GM23248 (cell line): ENCODE data around the gene RCAN1.

Experiments used
- EZH2 ChIP-seq: fragments of 200-600 bp; sonication (generic); IDR thresholded peaks from 2 replicates; pipeline ENCODE4 v1.6.1; 2018; ENCODE audit warnings: antibody characterized with exemption, mild to moderate bottlenecking; ENCODE audit not compliant: insufficient read depth, poor library complexity, severe bottlenecking
- EZH2phosphoT487 ChIP-seq: fragments of 200-600 bp; sonication (generic); IDR thresholded peaks from 2 replicates; pipeline ENCODE4 v1.6.1; 2018; ENCODE audit warnings: antibody characterized with exemption, moderate library complexity, mild to moderate bottlenecking, low read depth; ENCODE audit not compliant: insufficient read depth

GRCh38 chr21:34513129-34513675 lies 101.7 kb downstream of the RCAN1 start:
- TF ChIP-seq EZH2 (no peak), EZH2phosphoT487 (no peak)
